IPS-18c (cell line): ENCODE measurements around the gene ABO.
"Not testable (repeated sequence)": the region's sequence is repeated elsewhere in the genome, so short reads cannot be mapped to it uniquely, and the experiment has no call there.

ENCODE experiments used
- H3K4me3 ChIP-seq: 2 replicates; pipeline ENCODE4 v1.7.0; 2013; ENCODE audit warnings: low read depth, mild to moderate bottlenecking, low read length, moderate library complexity; ENCODE audit not compliant: insufficient read depth
- H3K9me3 ChIP-seq: one replicate; pipeline ENCODE4 v1.6.1; 2013; ENCODE audit warnings: mild to moderate bottlenecking, low read length, moderate library complexity; ENCODE audit not compliant: control insufficient read depth, insufficient read depth

The ABO gene

GRCh38 chr9:133205481-133205887, 69.5 kb downstream of the ABO start:
- not testable (repeated sequence) for H3K9me3 ChIP-seq, H3K4me3 ChIP-seq
